CD14-positive monocyte (primary cell): ENCODE results near the gene RUNX2. TPM values are rescaled to one million over a fixed set of nuclear protein-coding genes. Genes with fewer than 3 reads are reported as not detected.

Source experiments
- DNase-seq, 3 donors: peaks; one replicate each; pipeline ENCODE4 v3.0.0-alpha.2; 2011 to 2022
- H2AFZ ChIP-seq: 2 replicates; pipeline ENCODE4 v1.6.0; 2012; ENCODE audit warnings: mild to moderate bottlenecking, low read depth, low read length, inconsistent platforms; ENCODE audit not compliant: insufficient read depth, poor library complexity, severe bottlenecking
- H3K27ac ChIP-seq, 2 donors: 1 replicate in 1 of 2; 2 replicates in 1 of 2; pipeline ENCODE4 v1.5.1; 2012 to 2013; ENCODE audit warnings: low read length in 2 of 2, control low read depth in 1 of 2, inconsistent platforms in 1 of 2, low read depth in 1 of 2, mild to moderate bottlenecking in 1 of 2
- H3K27me3 ChIP-seq, 2 donors: one replicate each; pipeline versions ENCODE4 v1.6.0 to v1.6.1; 2011 to 2013; ENCODE audit warnings: low read length in 2 of 2; ENCODE audit not compliant: control insufficient read depth in 2 of 2, insufficient read depth in 2 of 2
- H3K36me3 ChIP-seq, 2 donors: replicated peaks in 1 of 2; 1 replicate in 1 of 2; 2 replicates in 1 of 2; pipeline versions ENCODE4 v1.5.1 to v1.6.1; 2012 to 2013; ENCODE audit warnings: low read length in 2 of 2, control low read depth in 1 of 2, inconsistent platforms in 1 of 2, mild to moderate bottlenecking in 1 of 2; ENCODE audit not compliant: insufficient read depth in 2 of 2, control insufficient read depth in 1 of 2
- H3K4me1 ChIP-seq, 2 donors: 1 replicate in 1 of 2; 2 replicates in 1 of 2; pipeline versions ENCODE4 v1.5.1 to v1.6.1; 2012 to 2013; ENCODE audit warnings: low read length in 2 of 2, control low read depth in 1 of 2, inconsistent platforms in 1 of 2, mild to moderate bottlenecking in 1 of 2, moderate library complexity in 1 of 2; ENCODE audit not compliant: insufficient read depth in 2 of 2, control insufficient read depth in 1 of 2
- H3K4me2 ChIP-seq: replicated peaks from 2 replicates; pipeline ENCODE3; 2012; ENCODE audit warnings: low read length, moderate library complexity, mild to moderate bottlenecking; ENCODE audit not compliant: poor library complexity, severe bottlenecking; ENCODE audit errors: extremely low read depth
- H3K4me3 ChIP-seq, 3 experiments: fragments of 200-600 bp in 1 of 3; sonication (generic) in 1 of 3; replicated peaks in 1 of 3; 1 replicate in 2 of 3; 2 replicates in 1 of 3; pipeline ENCODE4 v1.5.1; 2011 to 2013; ENCODE audit warnings: low read length in 3 of 3, mild to moderate bottlenecking in 3 of 3, control low read depth in 2 of 3, low read depth in 2 of 3, inconsistent platforms in 1 of 3, moderate library complexity in 1 of 3
- H3K79me2 ChIP-seq: 2 replicates; pipeline ENCODE4 v1.6.0; 2012; ENCODE audit warnings: mild to moderate bottlenecking, control low read depth, inconsistent platforms, low read length, moderate library complexity; ENCODE audit not compliant: insufficient read depth
- H3K9ac ChIP-seq: 2 replicates; pipeline ENCODE4 v1.6.0; 2017; ENCODE audit warnings: low read length, mild to moderate bottlenecking; ENCODE audit not compliant: insufficient read depth, poor library complexity, severe bottlenecking
- H3K9me3 ChIP-seq, 2 donors: replicated peaks in 1 of 2; 1 replicate in 1 of 2; 2 replicates in 1 of 2; pipeline versions ENCODE4 v1.5.1 to v1.6.1; 2012 to 2013; ENCODE audit warnings: low read length in 2 of 2, control low read depth in 1 of 2; ENCODE audit not compliant: control insufficient read depth in 1 of 2, insufficient read depth in 1 of 2
- H4K20me1 ChIP-seq: 2 replicates; pipeline ENCODE4 v1.6.0; 2012; ENCODE audit warnings: mild to moderate bottlenecking, low read length, control low read depth, moderate library complexity; ENCODE audit not compliant: insufficient read depth
- H3K27ac Mint-ChIP-seq, 7 donors: one replicate each; pipeline ENCODE4 v1.8.0; 2020; ENCODE audit warnings: mild to moderate bottlenecking in 7 of 7, mixed read lengths in 7 of 7, moderate library complexity in 6 of 7, inconsistent platforms in 2 of 7
- H3K27me3 Mint-ChIP-seq, 3 donors: one replicate each; pipeline ENCODE4 v1.8.0; 2021 to 2022; ENCODE audit warnings: low read depth in 3 of 3, mild to moderate bottlenecking in 3 of 3, mixed read lengths in 3 of 3, moderate library complexity in 3 of 3, inconsistent platforms in 1 of 3
- H3K36me3 Mint-ChIP-seq, 2 donors: one replicate each; pipeline ENCODE4 v1.8.0; 2020; ENCODE audit warnings: mixed read lengths in 2 of 2, inconsistent platforms in 1 of 2, mild to moderate bottlenecking in 1 of 2
- H3K4me1 Mint-ChIP-seq: one replicate; pipeline ENCODE4 v1.8.0; 2020; ENCODE audit warnings: mild to moderate bottlenecking, mixed read lengths
- H3K4me3 Mint-ChIP-seq, 2 donors: one replicate each; pipeline ENCODE4 v1.8.0; 2020; ENCODE audit warnings: mild to moderate bottlenecking in 2 of 2, mixed read lengths in 2 of 2, moderate library complexity in 1 of 2
- H3K9me3 Mint-ChIP-seq, 7 donors: one replicate each; pipeline ENCODE4 v1.8.0; 2020 to 2022; ENCODE audit warnings: mixed read lengths in 7 of 7, mild to moderate bottlenecking in 6 of 7, moderate library complexity in 6 of 7, inconsistent platforms in 2 of 7
- WGBS: methylation state at CpG from one replicate; pipeline ENCODE4 v1.1.5; 2013; ENCODE audit warnings: missing lambda C conversion rate; ENCODE audit not compliant: insufficient coverage; 5-methylcytosine and 5-hydroxymethylcytosine counted together
- intact Hi-C, 2 donors: fragments of 100-400 bp; cut with micrococcal nuclease; formaldehyde crosslinking; loops; one replicate each; pipeline versions ENCODE4 v1.15.0 to v1.15.1; 2023
- polyA plus RNA-seq, 3 donors: library from polyadenylated mRNA; depleted of rRNA in 1 of 3; unstranded in 2 of 3; stranded (reverse) in 1 of 3; fragments of 300-500 nt in 2 of 3; fragments of >200 nt in 1 of 3; fragmentation: Illumina TruSeq in 2 of 3; gene quantifications; 1 replicate in 2 of 3; 2 replicates in 1 of 3; pipeline ENCODE4 v1.2.3, GENCODE V29; 2012 to 2021
- TF ChIP-seq, protein P1 (sequence below): fragments of 200-600 bp; IDR thresholded peaks from one replicate; pipeline ENCODE4 v1.8.0; 2022; ENCODE audit warnings: antibody characterized with exemption, mild to moderate bottlenecking

Gene RUNX2
- polyA plus RNA-seq, 3 donors = 1.3 to 5.0 (median 2.5) TPM

DNA sequence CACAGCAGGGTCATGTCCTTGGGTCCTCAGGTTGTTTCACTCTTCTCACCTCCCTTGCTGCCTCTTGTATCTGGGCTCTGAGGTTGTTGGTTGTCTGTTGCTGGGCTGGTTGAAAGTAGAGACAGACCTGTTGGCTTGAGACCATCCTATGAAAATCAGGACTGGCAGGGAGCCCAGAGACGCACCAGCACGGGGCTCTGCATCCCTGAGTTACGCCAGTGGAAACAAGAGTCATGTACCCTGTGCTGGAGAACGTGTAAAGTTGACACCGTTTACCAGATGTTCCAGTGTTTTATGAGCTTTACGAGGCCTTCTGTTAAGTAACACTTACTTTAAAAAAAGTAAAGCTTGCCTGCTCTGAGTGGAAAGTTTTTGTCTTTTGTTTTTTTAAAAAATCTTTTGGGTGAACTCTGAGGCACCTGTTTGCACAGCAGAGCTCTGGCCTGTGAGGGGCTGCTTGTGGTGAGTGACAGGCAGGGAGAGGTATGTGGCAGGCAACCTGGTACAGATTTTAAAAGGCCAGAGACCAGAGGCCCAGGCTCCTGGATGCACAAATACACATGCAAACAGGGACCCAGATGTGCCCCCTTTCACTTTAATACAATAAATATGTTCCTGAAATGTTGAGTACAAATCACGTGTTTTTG is 309.6 kb downstream of the RUNX2 start:
- H3K9me3 Mint-ChIP-seq = no peaks in the 10 kb centered on the region

DNA sequence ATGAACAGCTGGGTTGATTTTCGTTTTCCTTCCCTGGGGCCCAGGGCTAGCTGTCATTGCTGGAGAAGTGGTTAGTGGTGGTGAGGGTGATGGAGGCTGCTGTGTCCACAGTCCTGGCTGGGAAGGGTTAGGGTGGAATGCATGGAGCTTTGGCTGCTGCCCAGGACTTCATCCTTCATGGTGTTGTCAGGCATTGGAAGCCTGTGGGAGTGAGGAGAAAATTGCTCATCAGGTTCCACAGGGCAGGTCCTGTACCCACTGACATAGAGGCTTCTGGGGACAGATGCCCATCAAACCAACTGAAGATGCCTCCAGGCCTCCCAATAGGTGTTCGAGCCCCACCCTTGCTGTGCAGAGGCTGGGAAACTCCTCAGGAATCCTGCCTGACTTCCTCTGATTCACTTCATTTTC is 312.0 kb downstream of the RUNX2 start:
- no peak overlapping the region for H3K27ac ChIP-seq
- no peaks in the 10 kb centered on the region for H4K20me1 ChIP-seq
- TF ChIP-seq, protein P1, sequence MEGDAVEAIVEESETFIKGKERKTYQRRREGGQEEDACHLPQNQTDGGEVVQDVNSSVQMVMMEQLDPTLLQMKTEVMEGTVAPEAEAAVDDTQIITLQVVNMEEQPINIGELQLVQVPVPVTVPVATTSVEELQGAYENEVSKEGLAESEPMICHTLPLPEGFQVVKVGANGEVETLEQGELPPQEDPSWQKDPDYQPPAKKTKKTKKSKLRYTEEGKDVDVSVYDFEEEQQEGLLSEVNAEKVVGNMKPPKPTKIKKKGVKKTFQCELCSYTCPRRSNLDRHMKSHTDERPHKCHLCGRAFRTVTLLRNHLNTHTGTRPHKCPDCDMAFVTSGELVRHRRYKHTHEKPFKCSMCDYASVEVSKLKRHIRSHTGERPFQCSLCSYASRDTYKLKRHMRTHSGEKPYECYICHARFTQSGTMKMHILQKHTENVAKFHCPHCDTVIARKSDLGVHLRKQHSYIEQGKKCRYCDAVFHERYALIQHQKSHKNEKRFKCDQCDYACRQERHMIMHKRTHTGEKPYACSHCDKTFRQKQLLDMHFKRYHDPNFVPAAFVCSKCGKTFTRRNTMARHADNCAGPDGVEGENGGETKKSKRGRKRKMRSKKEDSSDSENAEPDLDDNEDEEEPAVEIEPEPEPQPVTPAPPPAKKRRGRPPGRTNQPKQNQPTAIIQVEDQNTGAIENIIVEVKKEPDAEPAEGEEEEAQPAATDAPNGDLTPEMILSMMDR = no peak
- H3K4me3 ChIP-seq = no peak overlapping the region
- WGBS = 88% methylated on average over 1 of the region's 2 CpGs
- Mint-ChIP-seq H3K4me1 (no peaks in the 10 kb centered on the region), H3K9me3 (no peaks in the 10 kb centered on the region), H3K4me3 (no peak overlapping the region), H3K27ac (peak overlapping the region in 2 of 7 donors; percentile 10 to 31), H3K36me3 (no peaks in the 10 kb centered on the region), H3K27me3 (peaks cover 0 to 1% (median 0%) of the 10 kb centered on the region in 3 donors)
- H2AFZ ChIP-seq = no peak overlapping the region
- DNase-seq = no peak
- H3K9me3 ChIP-seq = no peaks in the 10 kb centered on the region
- no peaks in the 10 kb centered on the region for H3K27me3 ChIP-seq
- H3K4me1 ChIP-seq = no peaks in the 10 kb centered on the region
- H3K4me2 ChIP-seq = no peak overlapping the region
- intact Hi-C loops = no loop called here
- no peaks in the 10 kb centered on the region for H3K79me2 ChIP-seq
- no peaks in the 10 kb centered on the region for H3K36me3 ChIP-seq
- H3K9ac ChIP-seq = no peak overlapping the region

More for the DNA sequence above, 309.6 kb downstream of the RUNX2 start:
- H3K27me3 Mint-ChIP-seq = peaks cover 0 to 1% (median 0%) of the 10 kb centered on the region in 3 donors
- H3K36me3 Mint-ChIP-seq = no peaks in the 10 kb centered on the region
- no peak overlapping the region for H3K4me2 ChIP-seq
- H3K27me3 ChIP-seq = no peaks in the 10 kb centered on the region
- whole genome bisulfite sequencing = 93% methylated on average over 5 of the region's 7 CpGs
- H3K4me3 ChIP-seq = no peak overlapping the region
- TF ChIP-seq, protein P1 = no peak
- DNase-seq = no peak
- H3K36me3 ChIP-seq = no peaks in the 10 kb centered on the region
- H3K9me3 ChIP-seq = no peaks in the 10 kb centered on the region
- no peaks in the 10 kb centered on the region for H3K79me2 ChIP-seq
- H3K4me1 ChIP-seq = no peaks in the 10 kb centered on the region
- no peak overlapping the region for H3K9ac ChIP-seq
- no peak overlapping the region for H3K4me3 Mint-ChIP-seq
- no peaks in the 10 kb centered on the region for H3K4me1 Mint-ChIP-seq
- intact Hi-C loops = no loop called here
- no peak overlapping the region for H3K27ac ChIP-seq
- H4K20me1 ChIP-seq = no peaks in the 10 kb centered on the region
- no peak overlapping the region for H2AFZ ChIP-seq
- peak overlapping the region in 1 of 7 donors; percentile 47 for H3K27ac Mint-ChIP-seq
